ENCODE measurements around the gene LCLAT1. TPM values are rescaled to one million over a fixed set of nuclear protein-coding genes. Genes with fewer than 3 reads are reported as not detected.

Gene LCLAT1
- total RNA-seq, 1 experiment from 2014 or later, result 36.0 TPM

GRCh38 chr2:30522421-30522820 lies 75.4 kb downstream of the LCLAT1 start:
- TF ChIP-seq SIN3A (IDR thresholded peaks at IDR 0.05; ENCODE audit: borderline replicate concordance, insufficient read depth, low read depth, low read length), result no peak
- TF ChIP-seq POLR2AphosphoS5 (IDR thresholded peaks at IDR 0.05; ENCODE audit: low read depth, low read length), result no peak
- no peak for TF ChIP-seq CTCF (IDR thresholded peaks at IDR 0.05)
- TF ChIP-seq REST (IDR thresholded peaks at IDR 0.05; ENCODE audit: insufficient read depth in 1 of 2, low read depth in 2 of 2, low read length in 1 of 2), result no peak
- no peak for TF ChIP-seq TCF7L2 (IDR thresholded peaks at IDR 0.05; ENCODE audit: low read depth, low read length)
- in situ Hi-C loops (cut with HindIII; ENCODE audit: low pct_unique_long_range_greater_than_20kb, low sequenced_read_pairs), result no loop called here
- DNase-seq (ENCODE audit: low read depth, low spot score), result no peak
- no peaks in the 10 kb centered on the region for H3K27me3 ChIP-seq (ENCODE audit: control insufficient read depth, insufficient read depth, low read length)
- POLR2A ChIA-PET, result interaction anchor here (0.7 kb wide), 1 partner anchor 31 kb away, joined by 3 read pairs; no protein-coding TSS in a partner anchor
- no peak for ATAC-seq
- no peaks in the 10 kb centered on the region for H3K36me3 ChIP-seq (ENCODE audit: control insufficient read depth, insufficient read depth, low read length)
- no peaks in the 10 kb centered on the region for H3K4me1 ChIP-seq (ENCODE audit: control insufficient read depth, insufficient read depth, low read length)
- no peak overlapping the region for H3K4me3 ChIP-seq (ENCODE audit: low read depth in 2 of 2, low read length in 2 of 2)
- no TSS peak for BruUV-seq (replicated peaks)
- intact Hi-C loops (cut with micrococcal nuclease; ENCODE audit: unreplicated experiment), result no loop called here
- no peaks in the 10 kb centered on the region; the same call in 1 of the 2 replicates for H3K9me3 ChIP-seq (ENCODE audit: control insufficient read depth, insufficient read depth, low read depth, low read length)
- CTCF ChIA-PET, result no interaction called here
- no peak overlapping the region for H3K27ac ChIP-seq (ENCODE audit: low read length)

GRCh38 chr2:30527411-30527810 lies 80.4 kb downstream of the LCLAT1 start:
- intact Hi-C loops (cut with micrococcal nuclease; ENCODE audit: unreplicated experiment) (no loop called here), in situ Hi-C loops (cut with HindIII; ENCODE audit: low pct_unique_long_range_greater_than_20kb, low sequenced_read_pairs) (no loop called here)
- TF ChIP-seq POLR2AphosphoS5 (IDR thresholded peaks at IDR 0.05; ENCODE audit: low read depth, low read length), result no peak
- TF ChIP-seq CTCF (IDR thresholded peaks at IDR 0.05), result no peak
- TF ChIP-seq SIN3A (IDR thresholded peaks at IDR 0.05; ENCODE audit: borderline replicate concordance, insufficient read depth, low read depth, low read length), result no peak
- TF ChIP-seq REST (IDR thresholded peaks at IDR 0.05; ENCODE audit: insufficient read depth in 1 of 2, low read depth in 2 of 2, low read length in 1 of 2), result no peak
- no peak for TF ChIP-seq TCF7L2 (IDR thresholded peaks at IDR 0.05; ENCODE audit: low read depth, low read length)
- ChIA-PET CTCF (no interaction called here), POLR2A (no interaction called here)
- no TSS peak for BruUV-seq (replicated peaks)
- H3K27me3 ChIP-seq (ENCODE audit: control insufficient read depth, insufficient read depth, low read length), result no peaks in the 10 kb centered on the region
- no peaks in the 10 kb centered on the region for H3K36me3 ChIP-seq (ENCODE audit: control insufficient read depth, insufficient read depth, low read length)
- no peak for ATAC-seq
- DNase-seq (ENCODE audit: low read depth, low spot score), result no peak
- H3K4me3 ChIP-seq (ENCODE audit: low read depth in 2 of 2, low read length in 2 of 2), result no peak overlapping the region
- no peak overlapping the region for H3K27ac ChIP-seq (ENCODE audit: low read length)
- H3K9me3 ChIP-seq (ENCODE audit: control insufficient read depth, insufficient read depth, low read depth, low read length), result no peaks in the 10 kb centered on the region
- no peaks in the 10 kb centered on the region for H3K4me1 ChIP-seq (ENCODE audit: control insufficient read depth, insufficient read depth, low read length)
